G401.6 (cell line): ENCODE data around the gene CABLES1.
"Not testable (repeated sequence)": the region's sequence is repeated elsewhere in the genome, so short reads cannot be mapped to it uniquely, and the experiment has no call there.

ENCODE experiments used
- FAIRE-seq: peaks from 2 replicates; lab custom pipeline; 2012; peaks lifted over from hg19 to GRCh38; lab: Jason Lieb, UNC

Gene CABLES1

DNA sequence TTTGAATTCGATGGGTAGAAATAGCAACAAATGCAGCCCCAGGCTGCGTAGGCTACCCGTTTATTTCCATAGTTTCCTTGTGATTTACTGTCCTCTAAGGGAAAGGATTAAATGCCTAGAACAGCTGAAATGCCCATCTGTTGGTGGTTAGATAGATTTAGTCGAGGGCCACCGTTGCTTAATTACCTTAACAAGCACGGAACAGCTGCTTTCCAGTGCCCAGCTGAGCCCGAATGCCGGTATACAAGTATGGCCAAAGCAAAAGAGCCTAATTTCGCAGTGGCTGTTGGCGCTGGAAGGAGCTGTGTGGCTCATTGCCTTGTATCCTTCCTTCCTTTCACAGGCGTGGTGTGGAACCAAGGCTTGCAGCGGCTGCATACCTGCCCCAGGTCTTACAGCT, 109.1 kb downstream of the CABLES1 start:
- FAIRE-seq: no peak

DNA sequence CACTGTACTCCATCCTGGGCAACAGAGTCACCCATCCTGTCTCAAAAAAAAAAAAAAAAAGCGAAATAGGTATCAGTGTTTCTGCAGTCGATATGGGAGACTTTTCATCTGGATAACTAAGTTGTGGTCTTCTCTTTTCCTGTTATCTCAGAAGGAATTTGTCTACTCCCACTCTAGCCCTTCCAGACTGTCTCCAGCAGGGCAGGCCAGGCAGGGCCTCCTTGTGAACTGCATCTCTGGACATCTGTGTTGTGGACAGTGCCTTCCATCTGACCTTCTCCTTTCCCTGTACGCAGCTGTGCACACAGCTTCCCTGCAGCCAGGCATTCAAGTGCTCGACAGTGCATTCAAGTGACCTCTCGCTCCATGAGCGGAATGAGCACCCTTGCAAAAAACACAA, 110.2 kb downstream of the CABLES1 start:
- no peak for FAIRE-seq

GRCh38 chr18:23247331-23247730, 112.0 kb downstream of the CABLES1 start:
- no peak for FAIRE-seq

GRCh38 chr18:23247896-23248295, 112.6 kb downstream of the CABLES1 start:
- no peak for FAIRE-seq

GRCh38 chr18:23248826-23249225, 113.5 kb downstream of the CABLES1 start:
- FAIRE-seq: no peak

- no peak for FAIRE-seq
These were observed 114.1 kb downstream of the CABLES1 start for GRCh38 chr18:23249348-23249747.

- no peak for FAIRE-seq
These were observed 115.8 kb downstream of the CABLES1 start for GRCh38 chr18:23250893-23251656.

GRCh38 chr18:23253630-23254029, 118.3 kb downstream of the CABLES1 start:
- no peak for FAIRE-seq

DNA sequence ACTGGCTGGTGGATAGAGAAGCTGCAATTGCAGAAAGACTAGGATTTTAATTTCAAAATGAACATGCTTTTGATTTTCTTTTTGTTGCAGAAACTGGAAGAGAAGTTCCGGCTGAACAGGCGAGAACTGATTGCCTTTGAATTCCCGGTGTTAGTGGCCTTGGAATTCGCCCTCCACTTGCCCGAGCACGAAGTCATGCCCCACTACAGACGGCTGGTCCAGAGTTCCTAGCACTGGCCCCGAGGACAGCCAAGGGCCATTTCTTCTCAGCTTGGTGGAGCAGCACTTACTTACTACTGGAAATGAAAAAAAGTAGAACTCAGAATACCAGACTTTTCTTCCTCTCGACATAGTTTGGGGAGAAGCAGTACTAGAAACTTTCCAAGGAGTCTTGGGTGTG, 121.9 kb downstream of the CABLES1 start:
- FAIRE-seq: no peak

DNA sequence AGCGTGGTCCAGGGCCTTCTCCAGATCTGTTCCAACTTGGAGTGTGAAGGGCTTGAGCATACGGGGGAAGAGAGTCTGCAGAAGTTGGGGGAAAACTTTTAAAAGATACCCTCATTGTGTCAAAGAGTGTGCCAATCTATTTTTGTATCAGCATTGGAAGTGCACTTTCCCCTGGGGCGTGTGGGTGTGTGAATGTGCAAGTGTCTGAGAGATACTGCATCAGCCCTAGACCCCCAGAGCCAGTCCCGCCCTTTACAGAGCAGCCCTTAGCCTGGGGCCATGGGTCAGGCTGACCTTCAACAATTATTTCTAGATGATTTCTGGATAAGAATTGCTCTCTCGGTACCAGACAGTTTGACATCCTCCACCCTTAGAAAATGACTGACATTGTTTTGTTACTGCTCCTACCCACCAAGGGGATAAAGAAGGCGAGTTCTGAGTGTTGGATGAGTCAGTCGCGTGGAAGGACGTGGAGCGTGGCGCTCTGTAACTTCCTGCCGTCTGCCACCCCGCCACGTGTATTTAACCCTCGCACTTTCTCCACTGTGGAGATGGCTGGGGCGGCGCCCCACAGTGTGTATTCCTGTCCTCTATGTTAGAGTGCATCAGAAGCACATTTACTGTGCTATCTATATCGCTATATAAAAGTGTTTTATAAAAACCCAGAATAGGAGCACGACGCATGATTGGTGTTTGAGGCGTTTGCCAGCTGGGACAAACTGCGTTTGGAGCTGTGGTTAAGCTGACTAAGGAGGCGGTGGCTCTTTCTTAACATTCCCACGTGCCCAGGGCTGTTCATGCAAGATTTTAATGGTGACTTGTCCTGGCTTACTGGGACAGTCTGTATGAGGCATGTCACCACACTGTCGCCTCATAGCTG, 122.6 kb downstream of the CABLES1 start:
- FAIRE-seq: no peak

- no peak for FAIRE-seq
These were observed 123.5 kb downstream of the CABLES1 start for GRCh38 chr18:23258566-23259469.

- FAIRE-seq: no peak
These were observed 124.7 kb downstream of the CABLES1 start for GRCh38 chr18:23259701-23260681.

DNA sequence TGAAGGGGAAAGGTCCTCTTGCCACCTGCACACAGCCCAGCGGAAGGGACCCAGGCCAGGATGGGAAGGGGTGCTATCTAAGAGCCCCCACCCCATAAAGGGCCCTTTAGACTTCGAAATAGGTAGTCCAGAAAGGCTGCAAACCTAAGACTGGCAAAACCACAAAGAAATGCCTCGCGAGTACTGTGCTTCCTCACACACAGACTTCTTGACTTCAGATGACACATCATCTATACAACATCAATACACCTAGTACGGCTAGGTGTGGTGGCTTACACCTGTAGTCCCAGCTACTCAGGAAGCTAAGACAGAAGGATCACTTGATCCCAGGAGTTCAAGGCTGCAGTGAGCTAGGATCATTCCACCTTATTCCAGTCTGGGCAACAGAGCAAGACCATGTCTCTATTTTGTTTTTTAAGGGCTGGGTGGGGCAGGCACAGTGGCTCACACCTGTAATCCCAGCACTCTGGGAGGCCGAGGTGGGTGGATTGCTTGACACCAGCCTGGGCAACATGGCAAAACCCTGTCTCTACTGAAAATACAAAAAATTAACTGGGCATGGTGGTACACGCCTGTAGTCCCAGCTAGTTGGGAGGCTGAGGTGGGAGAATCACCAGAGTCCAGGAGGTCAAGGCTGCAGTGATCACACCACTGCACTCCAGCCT, 125.8 kb downstream of the CABLES1 start:
- no peak for FAIRE-seq

DNA sequence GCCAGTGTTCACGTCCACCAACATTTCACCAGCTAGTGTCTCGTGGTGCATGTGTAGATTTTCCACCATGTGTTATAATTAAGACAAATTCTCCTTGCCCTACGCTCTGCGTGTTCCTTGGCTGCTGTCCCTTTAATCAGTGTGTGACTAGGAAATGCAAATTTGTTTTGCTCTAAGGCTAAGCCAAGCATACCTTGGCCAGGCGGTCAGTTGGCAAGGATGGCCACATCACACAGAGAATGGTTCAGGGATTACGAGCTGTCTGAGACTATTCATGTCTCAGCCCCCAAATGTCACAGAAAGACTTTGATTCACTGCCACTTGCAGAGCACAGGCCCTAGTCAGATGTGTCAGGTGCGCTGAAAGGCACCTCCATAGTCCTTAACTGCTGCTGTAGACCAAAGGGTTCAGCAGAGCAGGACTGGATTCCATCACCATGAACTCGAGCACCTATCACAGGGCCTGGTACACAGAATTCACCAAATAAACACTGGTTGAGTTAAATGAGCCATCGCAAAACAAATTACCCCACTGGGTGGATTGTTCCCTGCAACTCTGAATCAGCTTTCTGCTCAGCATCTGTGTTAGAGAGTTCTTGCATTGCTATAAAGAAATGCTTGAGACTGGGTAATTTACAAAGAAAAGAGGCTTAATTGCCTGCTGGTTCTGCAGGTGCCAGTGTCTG, 128.4 kb downstream of the CABLES1 start:
- no peak for FAIRE-seq

DNA sequence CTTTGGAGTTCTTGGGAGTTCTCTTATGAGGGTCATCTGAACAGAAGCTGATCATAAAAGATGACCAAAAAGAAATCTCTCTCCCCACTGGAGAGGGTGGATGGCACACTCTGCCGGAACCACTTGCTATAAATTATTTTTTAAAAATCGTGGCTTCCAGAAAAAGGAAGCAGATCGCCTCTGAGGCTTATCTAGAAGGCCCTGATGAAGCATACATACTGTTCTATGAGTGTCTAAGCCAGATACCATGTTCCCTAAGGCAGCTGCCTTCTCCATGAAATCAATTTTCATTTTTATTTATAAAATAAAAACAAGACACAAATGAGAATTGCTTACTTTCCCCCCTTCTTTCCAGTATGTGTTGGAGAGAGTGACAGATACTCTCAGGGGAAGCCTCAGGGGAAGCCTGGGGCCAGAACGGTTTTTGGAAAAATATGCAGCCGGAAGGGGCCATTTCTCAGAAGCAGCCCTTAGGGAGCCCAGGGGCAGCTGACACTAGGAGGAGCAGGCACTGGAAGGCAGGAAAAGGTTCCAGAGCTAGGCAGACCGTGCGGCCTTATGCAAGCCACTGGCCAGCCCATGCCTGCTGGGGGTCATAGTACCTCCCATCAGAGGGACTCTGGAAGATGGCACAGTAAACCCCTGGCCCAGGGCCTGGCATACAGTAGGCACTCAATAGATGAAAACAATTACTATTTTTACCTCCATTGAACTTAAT, 130.6 kb downstream of the CABLES1 start:
- FAIRE-seq: no peak

DNA sequence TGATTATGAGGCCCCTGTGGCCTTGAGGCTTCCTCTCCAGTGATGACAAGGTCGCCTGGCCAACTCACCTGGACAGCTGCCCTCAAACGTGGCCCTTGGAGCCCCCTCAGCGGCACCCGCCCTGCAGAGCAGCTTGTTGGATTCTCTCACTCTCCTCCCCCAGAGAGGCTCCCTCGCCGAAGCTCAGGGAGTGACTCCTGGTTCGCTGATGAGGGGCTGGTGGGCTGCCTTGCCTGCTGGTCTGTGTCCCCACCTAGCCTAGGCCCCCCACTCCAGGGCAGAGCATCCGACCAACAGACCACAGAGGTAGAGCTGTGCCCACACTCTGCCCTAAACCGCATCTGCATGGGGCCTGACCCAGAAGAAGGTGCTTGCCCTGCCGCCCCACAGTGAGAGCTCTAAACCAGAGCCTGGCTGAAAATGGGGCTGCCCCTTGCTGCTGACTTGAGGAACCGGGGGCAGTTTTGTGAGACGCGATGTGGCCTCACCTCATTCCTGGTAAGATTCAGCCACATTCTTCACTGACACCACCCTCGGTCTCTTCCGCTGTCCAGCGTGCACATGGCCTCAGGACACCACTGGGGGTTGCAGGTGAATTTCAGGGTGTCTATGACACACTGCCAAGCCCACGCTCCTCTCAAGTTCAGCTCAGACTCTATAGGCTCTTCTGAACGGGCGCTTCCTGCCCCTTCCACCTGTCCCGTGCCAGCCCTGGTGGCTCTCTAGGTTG, 131.6 kb downstream of the CABLES1 start:
- FAIRE-seq: no peak

- FAIRE-seq: no peak
These were observed 132.1 kb downstream of the CABLES1 start for GRCh38 chr18:23267447-23267776.

GRCh38 chr18:23268641-23269040, 133.4 kb downstream of the CABLES1 start:
- FAIRE-seq: no peak

GRCh38 chr18:23269068-23269467, 133.8 kb downstream of the CABLES1 start:
- FAIRE-seq: not testable (repeated sequence)
